Endodermal cell (in vitro differentiated cells): ENCODE measurements around the gene PTPMT1. TPM values are rescaled to one million over a fixed set of nuclear protein-coding genes. Genes with fewer than 3 reads are reported as not detected.

ENCODE experiments used
- DNase-seq: peaks from one replicate; pipeline ENCODE4 v3.0.0-alpha.2; 2017
- H3K27ac ChIP-seq: 2 replicates; pipeline ENCODE4 v1.5.1; 2013; ENCODE audit warnings: mild to moderate bottlenecking, low read depth, low read length, moderate library complexity
- H3K27me3 ChIP-seq: 2 replicates; pipeline ENCODE4 v1.6.1; 2013; ENCODE audit warnings: mild to moderate bottlenecking, low read length, moderate library complexity; ENCODE audit not compliant: insufficient read depth, control insufficient read depth, poor library complexity, severe bottlenecking
- H3K36me3 ChIP-seq: 2 replicates; pipeline ENCODE4 v1.7.0; 2013; ENCODE audit warnings: mild to moderate bottlenecking, low read length, moderate library complexity; ENCODE audit not compliant: control insufficient read depth, insufficient read depth
- H3K4me1 ChIP-seq: one replicate; pipeline ENCODE4 v1.7.0; 2013; ENCODE audit warnings: low read length; ENCODE audit not compliant: control insufficient read depth, insufficient read depth
- H3K4me3 ChIP-seq: 2 replicates; pipeline ENCODE4 v1.5.1; 2013; ENCODE audit warnings: mild to moderate bottlenecking, low read length, moderate library complexity
- H3K9ac ChIP-seq: 2 replicates; pipeline ENCODE4 v1.6.1; 2013; ENCODE audit warnings: mild to moderate bottlenecking, low read length, moderate library complexity; ENCODE audit not compliant: poor library complexity, severe bottlenecking; ENCODE audit errors: extremely low read depth
- H3K9me3 ChIP-seq: 2 replicates; pipeline ENCODE4 v1.6.1; 2013; ENCODE audit warnings: mild to moderate bottlenecking, low read length, moderate library complexity; ENCODE audit not compliant: control insufficient read depth
- H3K27ac Mint-ChIP-seq: 2 replicates; pipeline ENCODE4 v1.8.0; 2020; ENCODE audit warnings: mixed read lengths
- H3K27me3 Mint-ChIP-seq: 2 replicates; pipeline ENCODE4 v1.8.0; 2021; ENCODE audit warnings: mild to moderate bottlenecking, mixed read lengths; ENCODE audit not compliant: insufficient read depth
- H3K36me3 Mint-ChIP-seq: 2 replicates; pipeline ENCODE4 v1.8.0; 2020; ENCODE audit warnings: low read depth, mixed read lengths
- H3K4me1 Mint-ChIP-seq: 2 replicates; pipeline ENCODE4 v1.8.0; 2020; ENCODE audit warnings: mixed read lengths
- H3K4me3 Mint-ChIP-seq: 2 replicates; pipeline ENCODE4 v1.8.0; 2020; ENCODE audit warnings: mild to moderate bottlenecking, moderate library complexity, mixed read lengths
- H3K9me3 Mint-ChIP-seq: 2 replicates; pipeline ENCODE4 v1.8.0; 2020; ENCODE audit warnings: mild to moderate bottlenecking, mixed read lengths
- WGBS, 2 experiments: methylation state at CpG; one replicate each; pipeline versions ENCODE4 v1.1.5 to v1.1.7; 2013; ENCODE audit warnings: missing lambda C conversion rate in 2 of 2, mixed read lengths in 1 of 2; ENCODE audit not compliant: insufficient coverage in 1 of 2, insufficient read length in 1 of 2; 5-methylcytosine and 5-hydroxymethylcytosine counted together
- total RNA-seq, 2 donors: library from RNA; stranded (reverse); fragmentation: NEBNext Ultra II Directional in 1 of 2; extraction: Animal tissue kit (Norgen Biotek cat#: 25700) in 1 of 2; gene quantifications; 2 replicates in 1 of 2; 3 replicates in 1 of 2; pipeline ENCODE4 v1.2.1, GENCODE V29; 2021
- TF ChIP-seq, protein P1 (sequence below): fragments of 200-600 bp; sonication (generic); conservative IDR thresholded peaks from 2 replicates; pipeline ENCODE4 v1.5.0; 2021; ENCODE audit warnings: antibody characterized with exemption, mild to moderate bottlenecking

The PTPMT1 gene
- total RNA-seq, 2 donors from 2014 or later, result 55.8 to 65.0 TPM

DNA sequence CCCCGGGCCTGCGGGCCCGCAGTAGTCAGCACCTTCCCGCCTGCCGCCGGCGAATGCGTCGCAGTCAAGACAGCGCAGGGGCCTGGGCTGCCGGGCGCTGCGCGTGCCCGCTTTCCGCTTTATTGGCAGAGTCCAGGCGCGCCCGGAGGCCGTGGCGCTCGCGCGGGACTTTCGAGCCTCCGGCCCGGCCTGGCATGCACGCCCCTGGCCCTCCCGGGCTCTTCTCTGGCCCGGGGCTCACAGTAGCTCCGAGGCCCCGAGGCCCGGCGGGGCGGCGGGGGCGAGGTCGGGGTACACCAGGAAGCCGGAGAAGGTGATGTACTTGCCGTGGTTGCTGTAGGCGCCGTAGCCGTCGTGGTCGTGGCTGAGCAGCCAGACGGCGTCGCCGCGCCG, 24.2 kb downstream of the PTPMT1 start:
- Histone ChIP-seq H3K4me3 (no peak overlapping the region), H3K9ac (no peak overlapping the region), H3K27ac (no peak overlapping the region), H3K9me3 (no peaks in the 10 kb centered on the region), H3K36me3 (peaks cover 6% of the 10 kb centered on the region), H3K27me3 (peaks cover 20% of the 10 kb centered on the region), H3K4me1 (no peaks in the 10 kb centered on the region)
- Mint-ChIP-seq H3K9me3 (peaks cover 2% of the 10 kb centered on the region), H3K4me3 (no peak overlapping the region), H3K36me3 (peaks cover 7% of the 10 kb centered on the region), H3K27me3 (peaks cover 33% of the 10 kb centered on the region), H3K4me1 (peaks cover 7% of the 10 kb centered on the region), H3K27ac (no peak overlapping the region)
- 94 to 98% methylated on average over 46 to 51 of the region's 51 CpGs for WGBS, 2 experiments
- TF ChIP-seq, protein P1, sequence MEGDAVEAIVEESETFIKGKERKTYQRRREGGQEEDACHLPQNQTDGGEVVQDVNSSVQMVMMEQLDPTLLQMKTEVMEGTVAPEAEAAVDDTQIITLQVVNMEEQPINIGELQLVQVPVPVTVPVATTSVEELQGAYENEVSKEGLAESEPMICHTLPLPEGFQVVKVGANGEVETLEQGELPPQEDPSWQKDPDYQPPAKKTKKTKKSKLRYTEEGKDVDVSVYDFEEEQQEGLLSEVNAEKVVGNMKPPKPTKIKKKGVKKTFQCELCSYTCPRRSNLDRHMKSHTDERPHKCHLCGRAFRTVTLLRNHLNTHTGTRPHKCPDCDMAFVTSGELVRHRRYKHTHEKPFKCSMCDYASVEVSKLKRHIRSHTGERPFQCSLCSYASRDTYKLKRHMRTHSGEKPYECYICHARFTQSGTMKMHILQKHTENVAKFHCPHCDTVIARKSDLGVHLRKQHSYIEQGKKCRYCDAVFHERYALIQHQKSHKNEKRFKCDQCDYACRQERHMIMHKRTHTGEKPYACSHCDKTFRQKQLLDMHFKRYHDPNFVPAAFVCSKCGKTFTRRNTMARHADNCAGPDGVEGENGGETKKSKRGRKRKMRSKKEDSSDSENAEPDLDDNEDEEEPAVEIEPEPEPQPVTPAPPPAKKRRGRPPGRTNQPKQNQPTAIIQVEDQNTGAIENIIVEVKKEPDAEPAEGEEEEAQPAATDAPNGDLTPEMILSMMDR, result no peak
- no peak for DNase-seq

DNA sequence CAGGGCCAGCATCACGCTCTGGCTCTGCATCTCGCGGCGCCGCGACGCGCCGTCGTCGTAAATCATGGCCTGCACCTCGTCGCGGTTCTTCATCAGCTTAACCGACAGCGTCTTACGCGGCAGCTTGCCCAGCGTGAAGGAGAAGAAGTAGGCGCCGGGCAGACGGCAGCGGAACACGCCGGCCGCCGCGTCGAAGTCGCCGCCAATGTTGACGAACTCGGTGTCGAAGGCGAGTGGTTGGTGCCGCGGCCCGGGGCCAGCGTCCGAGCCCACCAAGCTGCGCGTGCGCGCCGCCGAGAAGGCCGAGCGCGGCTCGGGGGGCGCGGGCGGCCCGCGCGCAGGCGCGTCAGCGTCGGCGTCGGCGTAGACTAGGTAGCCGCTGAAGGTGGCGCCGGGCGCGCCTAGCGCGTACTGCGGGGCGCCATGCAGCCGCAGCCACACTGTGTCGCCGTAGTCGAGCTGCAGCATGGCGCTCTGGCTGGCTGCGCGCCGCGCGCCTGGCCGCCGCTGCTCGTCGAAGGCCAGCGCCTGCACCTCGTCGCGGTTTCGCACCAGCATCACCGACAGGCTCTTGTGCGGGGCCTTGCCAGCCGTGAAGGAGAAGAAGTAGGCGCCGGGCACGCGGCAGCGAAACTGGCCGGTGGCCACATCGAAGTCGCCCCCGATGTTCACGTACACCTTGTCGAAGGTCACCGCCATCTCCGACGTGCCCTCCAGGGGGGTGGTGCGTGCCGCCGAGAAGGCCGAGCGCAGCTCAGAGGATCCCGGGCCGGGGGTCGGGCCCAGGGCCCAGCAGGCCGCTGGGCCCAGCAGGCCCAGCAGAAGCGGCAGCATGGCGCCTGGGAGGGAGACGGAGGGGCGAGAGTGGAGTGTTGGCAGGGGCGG, 24.8 kb downstream of the PTPMT1 start:
- H3K27ac Mint-ChIP-seq, result no peak overlapping the region
- peaks cover 2% of the 10 kb centered on the region for H3K9me3 Mint-ChIP-seq
- Histone ChIP-seq H3K9me3 (no peaks in the 10 kb centered on the region), H3K36me3 (peaks cover under 1% of the 10 kb centered on the region), H3K9ac (no peak overlapping the region), H3K27me3 (peaks cover 26% of the 10 kb centered on the region), H3K27ac (no peak overlapping the region), H3K4me1 (no peaks in the 10 kb centered on the region), H3K4me3 (no peak overlapping the region)
- no peak overlapping the region for H3K4me3 Mint-ChIP-seq
- WGBS, 2 experiments, result 96 to 98% methylated on average over 113 to 122 of the region's 122 CpGs
- peaks cover under 1% of the 10 kb centered on the region for H3K36me3 Mint-ChIP-seq
- TF ChIP-seq, protein P1, result no peak
- DNase-seq, result peak; percentile 56
- peaks cover 7% of the 10 kb centered on the region for H3K4me1 Mint-ChIP-seq
- peaks cover 37% of the 10 kb centered on the region for H3K27me3 Mint-ChIP-seq

DNA sequence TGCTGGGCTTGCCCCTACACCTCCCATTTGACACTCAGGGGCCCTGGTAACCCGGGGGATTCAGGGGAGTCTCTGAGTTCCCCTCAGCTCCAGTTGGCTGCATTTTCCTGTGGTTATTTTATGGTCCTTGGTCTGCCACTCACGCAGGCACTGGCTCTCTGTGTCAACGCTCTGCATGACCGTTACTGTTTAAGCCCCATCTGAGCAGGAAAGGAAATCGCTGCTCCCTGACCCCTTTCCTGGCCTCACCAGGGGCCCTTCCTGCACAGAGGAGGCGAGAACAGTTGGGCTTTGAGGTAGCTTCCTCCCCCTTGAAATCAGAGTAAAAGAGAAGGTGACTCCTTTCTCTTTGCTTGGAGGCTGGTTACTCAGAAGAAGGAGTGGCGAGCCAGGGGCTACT, 26.4 kb downstream of the PTPMT1 start:
- peak; percentile 68 for DNase-seq
- no peaks in the 10 kb centered on the region for H3K4me1 ChIP-seq
- no peak overlapping the region for H3K4me3 Mint-ChIP-seq
- no peaks in the 10 kb centered on the region for H3K36me3 Mint-ChIP-seq
- no peak overlapping the region for H3K4me3 ChIP-seq
- peaks cover 30% of the 10 kb centered on the region for H3K27me3 ChIP-seq
- H3K9ac ChIP-seq, result no peak overlapping the region
- peaks cover 47% of the 10 kb centered on the region for H3K27me3 Mint-ChIP-seq
- no peak overlapping the region for H3K27ac ChIP-seq
- peaks cover 7% of the 10 kb centered on the region for H3K4me1 Mint-ChIP-seq
- no peak overlapping the region for H3K27ac Mint-ChIP-seq
- H3K36me3 ChIP-seq, result no peaks in the 10 kb centered on the region
- H3K9me3 Mint-ChIP-seq, result peaks cover 2% of the 10 kb centered on the region
- TF ChIP-seq, protein P1, result no peak
- WGBS, 2 experiments, result 35 to 61% methylated on average over 6 to 7 of the region's 7 CpGs
- H3K9me3 ChIP-seq, result no peaks in the 10 kb centered on the region
